ENCODE results near the gene NPTXR.

- TF ChIP-seq CEBPB (IDR thresholded peaks at IDR 0.05; ENCODE audit: low read depth) (no peak), POLR2A (IDR thresholded peaks at IDR 0.05; ENCODE audit: borderline replicate concordance, extremely low read depth, insufficient read depth, insufficient read length) (no peak), SRF (IDR thresholded peaks at IDR 0.05; ENCODE audit: low read depth) (no peak), JUND (IDR thresholded peaks at IDR 0.05) (no peak)
- TF ChIP-seq, protein P1, sequence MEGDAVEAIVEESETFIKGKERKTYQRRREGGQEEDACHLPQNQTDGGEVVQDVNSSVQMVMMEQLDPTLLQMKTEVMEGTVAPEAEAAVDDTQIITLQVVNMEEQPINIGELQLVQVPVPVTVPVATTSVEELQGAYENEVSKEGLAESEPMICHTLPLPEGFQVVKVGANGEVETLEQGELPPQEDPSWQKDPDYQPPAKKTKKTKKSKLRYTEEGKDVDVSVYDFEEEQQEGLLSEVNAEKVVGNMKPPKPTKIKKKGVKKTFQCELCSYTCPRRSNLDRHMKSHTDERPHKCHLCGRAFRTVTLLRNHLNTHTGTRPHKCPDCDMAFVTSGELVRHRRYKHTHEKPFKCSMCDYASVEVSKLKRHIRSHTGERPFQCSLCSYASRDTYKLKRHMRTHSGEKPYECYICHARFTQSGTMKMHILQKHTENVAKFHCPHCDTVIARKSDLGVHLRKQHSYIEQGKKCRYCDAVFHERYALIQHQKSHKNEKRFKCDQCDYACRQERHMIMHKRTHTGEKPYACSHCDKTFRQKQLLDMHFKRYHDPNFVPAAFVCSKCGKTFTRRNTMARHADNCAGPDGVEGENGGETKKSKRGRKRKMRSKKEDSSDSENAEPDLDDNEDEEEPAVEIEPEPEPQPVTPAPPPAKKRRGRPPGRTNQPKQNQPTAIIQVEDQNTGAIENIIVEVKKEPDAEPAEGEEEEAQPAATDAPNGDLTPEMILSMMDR (IDR thresholded peaks at IDR 0.05 in 2 of 3, conservative IDR thresholded peaks at IDR 0.05 in 1 of 3; ENCODE audit: borderline replicate concordance in 1 of 3, insufficient read depth in 1 of 3, low read depth in 2 of 3, low read length in 2 of 3): no peak
Observed at GRCh38 chr22:38840129-38840528, 3.7 kb downstream of the NPTXR start.

Data from HCT116 (cell line).